ENCODE measurements around the gene SLC30A7.
"Not testable (repeated sequence)": the region's sequence is repeated elsewhere in the genome, so short reads cannot be mapped to it uniquely, and the experiment has no call there.

The SLC30A7 gene

GRCh38 chr1:100952104-100952745 lies 56.3 kb downstream of the SLC30A7 start:
- in situ Hi-C loops (cut with MboI; ENCODE audit: low pct_unique_long_range_greater_than_20kb, low sequenced_read_pairs): no loop called here
- no peak for DNase-seq

- in situ Hi-C loops (cut with MboI; ENCODE audit: low pct_unique_long_range_greater_than_20kb, low sequenced_read_pairs): not testable (repeated sequence)
- peak; percentile 10 for DNase-seq
Observed at GRCh38 chr1:100952970-100953369, 57.1 kb downstream of the SLC30A7 start.

- DNase-seq: no peak
- in situ Hi-C loops (cut with MboI; ENCODE audit: low pct_unique_long_range_greater_than_20kb, low sequenced_read_pairs): no loop called here
Observed at GRCh38 chr1:100953960-100954730, 58.3 kb downstream of the SLC30A7 start.

GRCh38 chr1:100955322-100955721 lies 59.4 kb downstream of the SLC30A7 start:
- in situ Hi-C loops (cut with MboI; ENCODE audit: low pct_unique_long_range_greater_than_20kb, low sequenced_read_pairs): no loop called here

GRCh38 chr1:100959502-100960060 lies 63.7 kb downstream of the SLC30A7 start:
- in situ Hi-C loops (cut with MboI; ENCODE audit: low pct_unique_long_range_greater_than_20kb, low sequenced_read_pairs): no loop called here
- no peak for DNase-seq

More at GRCh38 chr1:100955322-100955721, 59.4 kb downstream of the SLC30A7 start:
- no peak for DNase-seq

GRCh38 chr1:100960098-100960497 lies 64.2 kb downstream of the SLC30A7 start:
- in situ Hi-C loops (cut with MboI; ENCODE audit: low pct_unique_long_range_greater_than_20kb, low sequenced_read_pairs): no loop called here
- no peak for DNase-seq

GRCh38 chr1:100968621-100969020 lies 72.7 kb downstream of the SLC30A7 start:
- in situ Hi-C loops (cut with MboI; ENCODE audit: low pct_unique_long_range_greater_than_20kb, low sequenced_read_pairs): no loop called here
- DNase-seq: no peak

- in situ Hi-C loops (cut with MboI; ENCODE audit: low pct_unique_long_range_greater_than_20kb, low sequenced_read_pairs): no loop called here
- DNase-seq: no peak
Observed at GRCh38 chr1:100969327-100969726, 73.4 kb downstream of the SLC30A7 start.

- no peak for DNase-seq
- in situ Hi-C loops (cut with MboI; ENCODE audit: low pct_unique_long_range_greater_than_20kb, low sequenced_read_pairs): no loop called here
Observed at GRCh38 chr1:100971021-100971420, 75.1 kb downstream of the SLC30A7 start.

- in situ Hi-C loops (cut with MboI; ENCODE audit: low pct_unique_long_range_greater_than_20kb, low sequenced_read_pairs): no loop called here
Observed at GRCh38 chr1:100972185-100972584, 76.3 kb downstream of the SLC30A7 start.

GRCh38 chr1:100976936-100977335 lies 81.0 kb downstream of the SLC30A7 start:
- in situ Hi-C loops (cut with MboI; ENCODE audit: low pct_unique_long_range_greater_than_20kb, low sequenced_read_pairs): no loop called here
- no peak for DNase-seq

More at GRCh38 chr1:100972185-100972584, 76.3 kb downstream of the SLC30A7 start:
- DNase-seq: no peak

GRCh38 chr1:100979631-100980030 lies 83.7 kb downstream of the SLC30A7 start:
- no peak for DNase-seq
- in situ Hi-C loops (cut with MboI; ENCODE audit: low pct_unique_long_range_greater_than_20kb, low sequenced_read_pairs): no loop called here

- in situ Hi-C loops (cut with MboI; ENCODE audit: low pct_unique_long_range_greater_than_20kb, low sequenced_read_pairs): no loop called here
- no peak for DNase-seq
Observed at GRCh38 chr1:100982793-100983192, 86.9 kb downstream of the SLC30A7 start.

- no peak for DNase-seq
- in situ Hi-C loops (cut with MboI; ENCODE audit: low pct_unique_long_range_greater_than_20kb, low sequenced_read_pairs): no loop called here
Observed at GRCh38 chr1:100988121-100988520, 92.2 kb downstream of the SLC30A7 start.

- in situ Hi-C loops (cut with MboI; ENCODE audit: low pct_unique_long_range_greater_than_20kb, low sequenced_read_pairs): no loop called here
- DNase-seq: no peak
Observed at GRCh38 chr1:100989306-100990077, 93.6 kb downstream of the SLC30A7 start.

- DNase-seq: no peak
- in situ Hi-C loops (cut with MboI; ENCODE audit: low pct_unique_long_range_greater_than_20kb, low sequenced_read_pairs): no loop called here
Observed at GRCh38 chr1:100995198-100995988, 99.5 kb downstream of the SLC30A7 start.

- no peak for DNase-seq
Observed at GRCh38 chr1:100998426-100998825, 102.5 kb downstream of the SLC30A7 start.

GRCh38 chr1:101000131-101000873 lies 104.4 kb downstream of the SLC30A7 start:
- DNase-seq: no peak
- in situ Hi-C loops (cut with MboI; ENCODE audit: low pct_unique_long_range_greater_than_20kb, low sequenced_read_pairs): no loop called here

More at GRCh38 chr1:100998426-100998825, 102.5 kb downstream of the SLC30A7 start:
- in situ Hi-C loops (cut with MboI; ENCODE audit: low pct_unique_long_range_greater_than_20kb, low sequenced_read_pairs): no loop called here

Data from KBM-7 (cell line).